GM21576 (cell line): ENCODE measurements around the gene MAP2.

ENCODE experiments used
- ATAC-seq: cut with Tn5 transposase; IDR thresholded peaks from one replicate; pipeline ENCODE4 v1.9.1; 2021; ENCODE audit warnings: mild to moderate bottlenecking, moderate library complexity; ENCODE audit not compliant: unreplicated experiment

Gene MAP2

GRCh38 chr2:209525331-209525730, 101.5 kb downstream of the MAP2 start:
- no peak for ATAC-seq

GRCh38 chr2:209525834-209526281, 102.0 kb downstream of the MAP2 start:
- ATAC-seq, result peak; percentile 16

GRCh38 chr2:209526561-209526960, 102.7 kb downstream of the MAP2 start:
- ATAC-seq, result peak; percentile 43

GRCh38 chr2:209529579-209529978, 105.7 kb downstream of the MAP2 start:
- no peak for ATAC-seq

GRCh38 chr2:209532321-209532720, 108.5 kb downstream of the MAP2 start:
- ATAC-seq, result no peak

- no peak for ATAC-seq
Observed at GRCh38 chr2:209533391-209533790, 109.5 kb downstream of the MAP2 start.

GRCh38 chr2:209534228-209534627, 110.4 kb downstream of the MAP2 start:
- ATAC-seq, result peak; percentile 49

GRCh38 chr2:209536363-209536762, 112.5 kb downstream of the MAP2 start:
- ATAC-seq, result no peak

GRCh38 chr2:209547726-209548125, 123.9 kb downstream of the MAP2 start:
- ATAC-seq, result no peak

- ATAC-seq, result no peak
Observed at GRCh38 chr2:209549589-209549988, 125.7 kb downstream of the MAP2 start.

GRCh38 chr2:209553913-209554312, 130.1 kb downstream of the MAP2 start:
- no peak for ATAC-seq

GRCh38 chr2:209556354-209556961, 132.6 kb downstream of the MAP2 start:
- peak; percentile 71 for ATAC-seq

GRCh38 chr2:209560911-209561310, 137.1 kb downstream of the MAP2 start:
- no peak for ATAC-seq

GRCh38 chr2:209563453-209563852, 139.6 kb downstream of the MAP2 start:
- no peak for ATAC-seq

- ATAC-seq, result no peak
Observed at GRCh38 chr2:209564816-209565215, 141.0 kb downstream of the MAP2 start.

GRCh38 chr2:209565896-209566582, 142.2 kb downstream of the MAP2 start:
- no peak for ATAC-seq

- no peak for ATAC-seq
Observed at GRCh38 chr2:209570194-209570593, 146.3 kb downstream of the MAP2 start.

- no peak for ATAC-seq
Observed at GRCh38 chr2:209574515-209574914, 150.7 kb downstream of the MAP2 start.

GRCh38 chr2:209577376-209578357, 153.8 kb downstream of the MAP2 start:
- ATAC-seq, result no peak

- no peak for ATAC-seq
Observed at GRCh38 chr2:209578394-209579001, 154.7 kb downstream of the MAP2 start.

- ATAC-seq, result no peak
Observed at GRCh38 chr2:209579230-209579749, 155.4 kb downstream of the MAP2 start.
